ENCODE data around the gene ADAMTS18. TPM values are rescaled to one million over a fixed set of nuclear protein-coding genes. Genes with fewer than 3 reads are reported as not detected.

Gene ADAMTS18
- polyA plus RNA-seq, 1 donor (not counting 4 experiments of a cell fraction or from before 2014, with no cell fraction given) = not detected

DNA sequence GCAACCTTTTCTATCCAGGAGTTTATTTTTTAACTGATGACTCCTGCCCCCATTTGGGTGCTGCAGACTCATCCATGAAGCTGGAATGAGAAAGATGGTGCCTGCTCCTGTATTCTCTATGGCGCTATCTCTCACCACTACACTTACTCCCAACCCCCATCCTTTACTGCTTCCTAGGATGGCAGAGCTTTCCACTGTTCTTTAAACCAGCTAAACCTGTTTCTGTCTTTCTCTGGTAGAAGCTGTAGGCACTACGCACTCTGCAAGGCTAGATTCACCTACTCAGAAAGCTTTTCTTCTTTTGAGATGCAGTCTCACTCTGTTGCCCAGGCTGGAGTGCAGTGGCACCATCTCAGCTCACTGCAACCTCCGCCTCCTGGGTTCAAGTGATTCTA, 47.0 kb downstream of the ADAMTS18 start:
- H3K27ac ChIP-seq (ENCODE audit: control insufficient read depth, insufficient read depth, low read length) = no peak overlapping the region
- H3K4me2 ChIP-seq (ENCODE audit: control insufficient read depth, extremely low read depth, insufficient read depth, low read depth, low read length) = no peak overlapping the region
- H3K79me2 ChIP-seq (ENCODE audit: control insufficient read depth, insufficient read depth, low read length) = no peaks in the 10 kb centered on the region
- H3K4me3 ChIP-seq (ENCODE audit: control insufficient read depth in 2 of 3, extremely low read depth in 1 of 3, insufficient read depth in 2 of 3, low read depth in 1 of 3, low read length in 3 of 3) = no peak overlapping the region
- H2AFZ ChIP-seq (ENCODE audit: control insufficient read depth, low read length) = no peak overlapping the region
- H3K36me3 ChIP-seq (ENCODE audit: control insufficient read depth in 2 of 2, extremely low read depth in 1 of 2, insufficient read depth in 2 of 2, low read length in 2 of 2) = no peaks in the 10 kb centered on the region
- dilution Hi-C loops (cut with MboI; ENCODE audit: extremely low pct_ligation_motif_present, low sequenced_read_pairs) = no loop called here
- DNase-seq (ENCODE audit: low read depth, low spot score) (no peak), FAIRE-seq (no peak)
- H4K20me1 ChIP-seq (ENCODE audit: control insufficient read depth, extremely low read depth, insufficient read depth, low read length) = no peaks in the 10 kb centered on the region
- TF ChIP-seq EZH2 (IDR thresholded peaks at IDR 0.05; ENCODE audit: low read length) = no peak
- TF ChIP-seq, protein P1, sequence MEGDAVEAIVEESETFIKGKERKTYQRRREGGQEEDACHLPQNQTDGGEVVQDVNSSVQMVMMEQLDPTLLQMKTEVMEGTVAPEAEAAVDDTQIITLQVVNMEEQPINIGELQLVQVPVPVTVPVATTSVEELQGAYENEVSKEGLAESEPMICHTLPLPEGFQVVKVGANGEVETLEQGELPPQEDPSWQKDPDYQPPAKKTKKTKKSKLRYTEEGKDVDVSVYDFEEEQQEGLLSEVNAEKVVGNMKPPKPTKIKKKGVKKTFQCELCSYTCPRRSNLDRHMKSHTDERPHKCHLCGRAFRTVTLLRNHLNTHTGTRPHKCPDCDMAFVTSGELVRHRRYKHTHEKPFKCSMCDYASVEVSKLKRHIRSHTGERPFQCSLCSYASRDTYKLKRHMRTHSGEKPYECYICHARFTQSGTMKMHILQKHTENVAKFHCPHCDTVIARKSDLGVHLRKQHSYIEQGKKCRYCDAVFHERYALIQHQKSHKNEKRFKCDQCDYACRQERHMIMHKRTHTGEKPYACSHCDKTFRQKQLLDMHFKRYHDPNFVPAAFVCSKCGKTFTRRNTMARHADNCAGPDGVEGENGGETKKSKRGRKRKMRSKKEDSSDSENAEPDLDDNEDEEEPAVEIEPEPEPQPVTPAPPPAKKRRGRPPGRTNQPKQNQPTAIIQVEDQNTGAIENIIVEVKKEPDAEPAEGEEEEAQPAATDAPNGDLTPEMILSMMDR (optimal IDR thresholded peaks at IDR 0.05 in 1 of 3, IDR thresholded peaks at IDR 0.05 in 1 of 3, conservative IDR thresholded peaks at IDR 0.05 in 1 of 3; ENCODE audit: extremely low read depth in 1 of 3, insufficient read depth in 2 of 3, low read length in 3 of 3) = no peak
- no peaks in the 10 kb centered on the region for H3K9me1 ChIP-seq (ENCODE audit: control insufficient read depth, extremely low read depth, insufficient read depth, low read length)
- no peak overlapping the region for H3K9ac ChIP-seq (ENCODE audit: control insufficient read depth, extremely low read depth, insufficient read depth, low read length)
- H3K4me1 ChIP-seq (ENCODE audit: control insufficient read depth, extremely low read depth, insufficient read depth, low read length) = no peaks in the 10 kb centered on the region
- no peaks in the 10 kb centered on the region for H3K27me3 ChIP-seq (ENCODE audit: control insufficient read depth, extremely low read depth, insufficient read depth, low read length)
- peaks cover 4% of the 10 kb centered on the region for H3K9me3 ChIP-seq (ENCODE audit: control insufficient read depth, low read depth, low read length)

DNA sequence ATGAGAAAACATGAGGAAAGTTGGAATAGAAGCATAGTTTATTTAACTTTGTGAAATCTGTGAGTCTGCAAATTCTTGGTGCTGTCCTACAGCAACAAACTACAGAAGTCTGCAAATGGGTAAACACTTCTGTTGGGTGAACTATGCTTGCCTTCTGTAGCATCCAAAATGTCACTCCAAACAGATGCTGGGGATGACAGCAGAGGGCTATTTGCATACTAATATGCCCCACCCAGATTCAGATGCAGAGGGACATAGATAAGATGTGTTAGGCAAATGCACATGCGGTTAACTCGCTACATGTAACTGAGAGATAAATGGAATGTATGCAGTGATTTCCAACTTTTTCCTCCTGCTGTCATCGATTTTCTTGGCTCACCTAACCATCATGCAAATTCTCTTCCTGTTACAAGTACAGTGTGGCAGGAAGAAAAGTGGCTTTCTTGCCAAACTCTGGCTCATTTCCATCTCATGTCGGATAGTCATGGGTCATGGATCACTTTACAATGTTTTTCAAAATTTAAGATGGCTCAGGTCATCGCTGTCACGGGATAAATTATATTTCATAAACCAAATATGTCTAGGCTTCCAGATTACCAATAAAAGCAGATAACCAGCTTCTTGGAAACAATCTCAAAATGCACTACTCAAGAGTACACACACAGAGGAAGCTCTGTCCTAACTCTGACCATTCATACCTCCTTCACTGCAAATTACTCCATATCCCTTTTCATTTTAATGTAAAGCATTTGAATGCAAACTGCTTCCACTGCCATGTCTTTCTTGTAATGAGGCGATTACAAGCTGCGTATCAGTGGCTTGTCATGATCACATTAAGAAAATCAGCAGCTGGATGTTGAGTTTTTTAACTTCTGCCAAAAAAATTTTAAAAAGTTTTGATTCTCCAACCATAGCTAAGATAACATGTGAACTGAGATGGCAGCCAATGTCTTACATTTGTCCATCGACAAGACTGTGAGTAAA, 47.7 kb downstream of the ADAMTS18 start:
- DNase-seq (ENCODE audit: low read depth, low spot score) (no peak), FAIRE-seq (no peak)
- dilution Hi-C loops (cut with MboI; ENCODE audit: extremely low pct_ligation_motif_present, low sequenced_read_pairs) = no loop called here

More for the DNA sequence above, 47.7 kb downstream of the ADAMTS18 start:
- Histone ChIP-seq H3K36me3 (ENCODE audit: control insufficient read depth in 2 of 2, extremely low read depth in 1 of 2, insufficient read depth in 2 of 2, low read length in 2 of 2) (no peaks in the 10 kb centered on the region), H3K4me3 (ENCODE audit: control insufficient read depth in 2 of 3, extremely low read depth in 1 of 3, insufficient read depth in 2 of 3, low read depth in 1 of 3, low read length in 3 of 3) (no peak overlapping the region), H3K9me3 (ENCODE audit: control insufficient read depth, low read depth, low read length) (peaks cover 4% of the 10 kb centered on the region), H2AFZ (ENCODE audit: control insufficient read depth, low read length) (no peak overlapping the region), H3K4me2 (ENCODE audit: control insufficient read depth, extremely low read depth, insufficient read depth, low read depth, low read length) (no peak overlapping the region), H3K27ac (ENCODE audit: control insufficient read depth, insufficient read depth, low read length) (no peak overlapping the region), H3K27me3 (ENCODE audit: control insufficient read depth, extremely low read depth, insufficient read depth, low read length) (no peaks in the 10 kb centered on the region), H4K20me1 (ENCODE audit: control insufficient read depth, extremely low read depth, insufficient read depth, low read length) (no peaks in the 10 kb centered on the region), H3K9ac (ENCODE audit: control insufficient read depth, extremely low read depth, insufficient read depth, low read length) (no peak overlapping the region), H3K4me1 (ENCODE audit: control insufficient read depth, extremely low read depth, insufficient read depth, low read length) (no peaks in the 10 kb centered on the region), H3K9me1 (ENCODE audit: control insufficient read depth, extremely low read depth, insufficient read depth, low read length) (no peaks in the 10 kb centered on the region), H3K79me2 (ENCODE audit: control insufficient read depth, insufficient read depth, low read length) (no peaks in the 10 kb centered on the region)
- no peak for TF ChIP-seq EZH2 (IDR thresholded peaks at IDR 0.05; ENCODE audit: low read length)
- TF ChIP-seq, protein P1 (optimal IDR thresholded peaks at IDR 0.05 in 1 of 3, IDR thresholded peaks at IDR 0.05 in 1 of 3, conservative IDR thresholded peaks at IDR 0.05 in 1 of 3; ENCODE audit: extremely low read depth in 1 of 3, insufficient read depth in 2 of 3, low read length in 3 of 3) = no peak
